WTC11 (cell line): Measurements from ENCODE around the gene IL10RB. TPM values are rescaled to one million over a fixed set of nuclear protein-coding genes. Genes with fewer than 3 reads are reported as not detected.

ENCODE experiments used
- ATAC-seq: fragments of 200-7000 bp; cut with Tn5 transposase; 2 replicates; pipeline ENCODE4 v1.10.0; 2021; ENCODE audit warnings: mild to moderate bottlenecking, moderate library complexity
- CTCF ChIA-PET: fragments of 300-600 bp; sonication (Branson Sonifier 250); formaldehyde crosslinking; loops from one replicate; lab custom pipeline; 2021; ENCODE audit warnings: antibody characterized with exemption; lab: Charles Lee
- POLR2A ChIA-PET: fragments of 350-600 bp; sonication (Branson Sonifier 250); formaldehyde crosslinking; loops from one replicate; lab custom pipeline; 2021; ENCODE audit warnings: antibody characterized with exemption; lab: Charles Lee
- DNase-seq: peaks from one replicate; pipeline ENCODE4 v3.0.0; 2021; ENCODE audit warnings: low spot score
- H3K27ac Mint-ChIP-seq: 2 replicates; pipeline ENCODE4 v1.8.0; 2021; ENCODE audit warnings: mixed read lengths
- H3K27me3 Mint-ChIP-seq: 2 replicates; pipeline ENCODE4 v1.8.0; 2021; ENCODE audit warnings: low read depth, mild to moderate bottlenecking, moderate library complexity, mixed read lengths
- H3K36me3 Mint-ChIP-seq: 2 replicates; pipeline ENCODE4 v1.8.0; 2021; ENCODE audit warnings: mixed read lengths
- H3K4me1 Mint-ChIP-seq: 2 replicates; pipeline ENCODE4 v1.8.0; 2022; ENCODE audit warnings: mixed read lengths
- H3K4me3 Mint-ChIP-seq: 2 replicates; pipeline ENCODE4 v1.8.0; 2021; ENCODE audit warnings: mild to moderate bottlenecking, moderate library complexity, mixed read lengths
- H3K9me3 Mint-ChIP-seq: 2 replicates; pipeline ENCODE4 v1.8.0; 2021; ENCODE audit warnings: mixed read lengths
- ATF3 ChIP-seq: sonication (generic); formaldehyde crosslinking; conservative IDR thresholded peaks from 2 replicates; pipeline ENCODE4 v1.8.1; 2022; ENCODE audit warnings: mild to moderate bottlenecking, missing genetic modification reagents
- CREB1 ChIP-seq: sonication (generic); formaldehyde crosslinking; IDR thresholded peaks from 2 replicates; pipeline ENCODE4 v1.8.0; 2023; ENCODE audit warnings: mild to moderate bottlenecking, missing genetic modification reagents
- ESRRA ChIP-seq: sonication (generic); formaldehyde crosslinking; IDR thresholded peaks from 2 replicates; pipeline ENCODE4 v1.8.1; 2022; ENCODE audit warnings: mild to moderate bottlenecking, missing genetic modification reagents, borderline replicate concordance
- GABPB1 ChIP-seq: sonication (generic); formaldehyde crosslinking; IDR thresholded peaks from 2 replicates; pipeline ENCODE4 v1.8.1; 2023; ENCODE audit warnings: mild to moderate bottlenecking, missing genetic modification reagents
- HMGA2 ChIP-seq: fragments of 250-450 bp; sonication (Bioruptor Pico); IDR thresholded peaks from 2 replicates; pipeline ENCODE4 v1.4.0; 2021; ENCODE audit warnings: mild to moderate bottlenecking, moderate library complexity
- JAZF1 ChIP-seq: fragments of 250-450 bp; sonication (Bioruptor Pico); IDR thresholded peaks from 2 replicates; pipeline ENCODE4 v1.9.0; 2021; ENCODE audit warnings: moderate library complexity, mild to moderate bottlenecking, inconsistent platforms
- NR1H2 ChIP-seq: sonication (generic); formaldehyde crosslinking; IDR thresholded peaks from 2 replicates; pipeline ENCODE4 v1.9.0; 2021; ENCODE audit warnings: mild to moderate bottlenecking, moderate library complexity, missing genetic modification reagents
- OVOL2 ChIP-seq: fragments of 250-450 bp; sonication (Bioruptor Pico); IDR thresholded peaks from 2 replicates; pipeline ENCODE4 v1.9.0; 2021; ENCODE audit warnings: mild to moderate bottlenecking, borderline replicate concordance
- PRRX2 ChIP-seq: fragments of 250-450 bp; sonication (Bioruptor Pico); IDR thresholded peaks from 2 replicates; pipeline ENCODE4 v1.8.0; 2021; ENCODE audit warnings: mild to moderate bottlenecking
- SP1 ChIP-seq: sonication (generic); formaldehyde crosslinking; conservative IDR thresholded peaks from 2 replicates; pipeline ENCODE4 v1.8.1; 2022; ENCODE audit warnings: missing genetic modification reagents
- ZBTB21 ChIP-seq: sonication (generic); formaldehyde crosslinking; IDR thresholded peaks from 2 replicates; pipeline ENCODE4 v1.8.1; 2023; ENCODE audit warnings: mild to moderate bottlenecking, missing genetic modification reagents, borderline replicate concordance
- ZBTB43 ChIP-seq: sonication (generic); formaldehyde crosslinking; IDR thresholded peaks from 2 replicates; pipeline ENCODE4 v1.8.1; 2023; ENCODE audit warnings: mild to moderate bottlenecking, missing genetic modification reagents
- ZMAT4 ChIP-seq: fragments of 250-450 bp; sonication (Bioruptor Pico); IDR thresholded peaks from 2 replicates; pipeline ENCODE4 v1.9.0; 2021; ENCODE audit warnings: mild to moderate bottlenecking
- ZNF423 ChIP-seq: fragments of 250-450 bp; sonication (Bioruptor Pico); IDR thresholded peaks from 2 replicates; pipeline ENCODE4 v2.1.2; 2022; ENCODE audit warnings: mild to moderate bottlenecking, moderate library complexity
- total RNA-seq: library from RNA; stranded (reverse); gene quantifications from 3 replicates; pipeline ENCODE4 v1.2.3, GENCODE V29; 2021
- TF ChIP-seq, protein P1 (sequence below): fragments of 250-450 bp; sonication (Bioruptor Pico); IDR thresholded peaks from 2 replicates; pipeline ENCODE4 v2.1.2; 2022; ENCODE audit warnings: mild to moderate bottlenecking, moderate library complexity
- TF ChIP-seq, protein P2 (sequence below): sonication (generic); formaldehyde crosslinking; IDR thresholded peaks from 2 replicates; pipeline ENCODE4 v1.8.1; 2023; ENCODE audit warnings: mild to moderate bottlenecking, missing genetic modification reagents, moderate library complexity
- TF ChIP-seq, protein P3 (sequence below): sonication (generic); formaldehyde crosslinking; IDR thresholded peaks from 2 replicates; pipeline ENCODE4 v1.8.0; 2022; ENCODE audit warnings: mild to moderate bottlenecking, missing genetic modification reagents
- TF ChIP-seq, protein P4 (sequence below): sonication (generic); formaldehyde crosslinking; IDR thresholded peaks from 2 replicates; pipeline ENCODE4 v1.8.0; 2022; ENCODE audit warnings: missing genetic modification reagents

Gene IL10RB
- total RNA-seq, 1 experiment from 2014 or later = 3.7 TPM

DNA sequence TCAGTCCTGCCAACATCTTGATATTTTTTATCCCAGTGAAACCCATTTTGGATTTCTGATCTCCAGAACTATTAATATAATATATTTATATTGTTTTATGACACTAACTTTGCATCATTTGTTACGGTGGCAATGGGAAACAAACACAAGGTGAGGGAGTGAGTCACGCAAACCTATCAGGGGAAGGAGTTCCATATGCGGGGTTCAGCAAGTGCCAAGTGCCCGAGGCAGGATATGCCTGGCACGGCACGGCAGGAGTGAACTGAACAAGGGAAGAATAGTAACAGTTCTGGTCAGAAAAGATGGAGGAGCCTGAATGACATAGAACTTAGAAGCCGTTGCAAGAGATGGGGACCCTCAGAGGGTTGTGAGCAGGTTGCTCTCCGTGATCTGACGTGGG lies 7.7 kb upstream of the IL10RB start (continued):
- TF ChIP-seq, protein P1, sequence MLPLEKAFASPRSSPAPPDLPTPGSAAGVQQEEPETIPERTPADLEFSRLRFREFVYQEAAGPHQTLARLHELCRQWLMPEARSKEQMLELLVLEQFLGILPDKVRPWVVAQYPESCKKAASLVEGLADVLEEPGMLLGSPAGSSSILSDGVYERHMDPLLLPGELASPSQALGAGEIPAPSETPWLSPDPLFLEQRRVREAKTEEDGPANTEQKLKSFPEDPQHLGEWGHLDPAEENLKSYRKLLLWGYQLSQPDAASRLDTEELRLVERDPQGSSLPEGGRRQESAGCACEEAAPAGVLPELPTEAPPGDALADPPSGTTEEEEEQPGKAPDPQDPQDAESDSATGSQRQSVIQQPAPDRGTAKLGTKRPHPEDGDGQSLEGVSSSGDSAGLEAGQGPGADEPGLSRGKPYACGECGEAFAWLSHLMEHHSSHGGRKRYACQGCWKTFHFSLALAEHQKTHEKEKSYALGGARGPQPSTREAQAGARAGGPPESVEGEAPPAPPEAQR = no peak
- TF ChIP-seq CREB1 (CRISPR knock-in tag) = no peak
- TF ChIP-seq, protein P2, sequence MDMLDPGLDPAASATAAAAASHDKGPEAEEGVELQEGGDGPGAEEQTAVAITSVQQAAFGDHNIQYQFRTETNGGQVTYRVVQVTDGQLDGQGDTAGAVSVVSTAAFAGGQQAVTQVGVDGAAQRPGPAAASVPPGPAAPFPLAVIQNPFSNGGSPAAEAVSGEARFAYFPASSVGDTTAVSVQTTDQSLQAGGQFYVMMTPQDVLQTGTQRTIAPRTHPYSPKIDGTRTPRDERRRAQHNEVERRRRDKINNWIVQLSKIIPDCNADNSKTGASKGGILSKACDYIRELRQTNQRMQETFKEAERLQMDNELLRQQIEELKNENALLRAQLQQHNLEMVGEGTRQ (CRISPR knock-in tag) = no peak
- TF ChIP-seq ESRRA (CRISPR knock-in tag) = no peak
- TF ChIP-seq, protein P3, sequence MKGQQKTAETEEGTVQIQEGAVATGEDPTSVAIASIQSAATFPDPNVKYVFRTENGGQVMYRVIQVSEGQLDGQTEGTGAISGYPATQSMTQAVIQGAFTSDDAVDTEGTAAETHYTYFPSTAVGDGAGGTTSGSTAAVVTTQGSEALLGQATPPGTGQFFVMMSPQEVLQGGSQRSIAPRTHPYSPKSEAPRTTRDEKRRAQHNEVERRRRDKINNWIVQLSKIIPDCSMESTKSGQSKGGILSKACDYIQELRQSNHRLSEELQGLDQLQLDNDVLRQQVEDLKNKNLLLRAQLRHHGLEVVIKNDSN (CRISPR knock-in tag) = no peak
- TF ChIP-seq HMGA2 = no peak
- no peak for TF ChIP-seq ZBTB43
- TF ChIP-seq, protein P4, sequence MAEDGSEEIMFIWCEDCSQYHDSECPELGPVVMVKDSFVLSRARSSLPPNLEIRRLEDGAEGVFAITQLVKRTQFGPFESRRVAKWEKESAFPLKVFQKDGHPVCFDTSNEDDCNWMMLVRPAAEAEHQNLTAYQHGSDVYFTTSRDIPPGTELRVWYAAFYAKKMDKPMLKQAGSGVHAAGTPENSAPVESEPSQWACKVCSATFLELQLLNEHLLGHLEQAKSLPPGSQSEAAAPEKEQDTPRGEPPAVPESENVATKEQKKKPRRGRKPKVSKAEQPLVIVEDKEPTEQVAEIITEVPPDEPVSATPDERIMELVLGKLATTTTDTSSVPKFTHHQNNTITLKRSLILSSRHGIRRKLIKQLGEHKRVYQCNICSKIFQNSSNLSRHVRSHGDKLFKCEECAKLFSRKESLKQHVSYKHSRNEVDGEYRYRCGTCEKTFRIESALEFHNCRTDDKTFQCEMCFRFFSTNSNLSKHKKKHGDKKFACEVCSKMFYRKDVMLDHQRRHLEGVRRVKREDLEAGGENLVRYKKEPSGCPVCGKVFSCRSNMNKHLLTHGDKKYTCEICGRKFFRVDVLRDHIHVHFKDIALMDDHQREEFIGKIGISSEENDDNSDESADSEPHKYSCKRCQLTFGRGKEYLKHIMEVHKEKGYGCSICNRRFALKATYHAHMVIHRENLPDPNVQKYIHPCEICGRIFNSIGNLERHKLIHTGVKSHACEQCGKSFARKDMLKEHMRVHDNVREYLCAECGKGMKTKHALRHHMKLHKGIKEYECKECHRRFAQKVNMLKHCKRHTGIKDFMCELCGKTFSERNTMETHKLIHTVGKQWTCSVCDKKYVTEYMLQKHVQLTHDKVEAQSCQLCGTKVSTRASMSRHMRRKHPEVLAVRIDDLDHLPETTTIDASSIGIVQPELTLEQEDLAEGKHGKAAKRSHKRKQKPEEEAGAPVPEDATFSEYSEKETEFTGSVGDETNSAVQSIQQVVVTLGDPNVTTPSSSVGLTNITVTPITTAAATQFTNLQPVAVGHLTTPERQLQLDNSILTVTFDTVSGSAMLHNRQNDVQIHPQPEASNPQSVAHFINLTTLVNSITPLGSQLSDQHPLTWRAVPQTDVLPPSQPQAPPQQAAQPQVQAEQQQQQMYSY (CRISPR knock-in tag) = no peak
- TF ChIP-seq PRRX2 (CRISPR knock-in tag) = no peak

DNA sequence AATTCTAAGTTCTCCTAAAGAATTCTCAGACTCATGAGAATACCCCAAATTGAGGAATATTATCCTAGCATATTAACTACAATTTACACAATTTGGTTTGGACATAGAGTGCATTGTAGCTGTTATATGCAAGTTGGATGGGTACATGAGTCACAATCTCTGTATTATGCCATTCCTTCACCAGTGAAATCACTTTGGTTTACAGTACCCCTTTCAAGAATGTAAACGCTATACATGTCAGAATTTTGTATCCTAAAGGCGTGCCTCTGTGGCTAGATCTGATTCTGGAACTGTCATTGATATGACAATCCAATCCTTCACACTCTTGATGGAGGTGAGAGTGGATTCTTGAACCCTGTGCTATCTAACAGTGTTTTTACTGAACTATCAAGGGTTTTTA lies 6.7 kb upstream of the IL10RB start:
- Mint-ChIP-seq H3K4me3 (no peak overlapping the region), H3K9me3 (peaks cover 13% of the 10 kb centered on the region), H3K27me3 (no peaks in the 10 kb centered on the region; the same call in 1 of the 2 replicates), H3K4me1 (peaks cover 11% of the 10 kb centered on the region), H3K27ac (no peak overlapping the region), H3K36me3 (peaks cover 44% of the 10 kb centered on the region)
- ATAC-seq (no peak), DNase-seq (no peak)
- ChIA-PET POLR2A (no interaction called here), CTCF (interaction anchor here (1.5 kb wide), 1 partner anchor 102 kb away, joined by 3 read pairs; no protein-coding TSS in a partner anchor)
- TF ChIP-seq ZNF423 = no peak
- no peak for TF ChIP-seq GABPB1
- TF ChIP-seq NR1H2 = no peak
- TF ChIP-seq CREB1 (CRISPR knock-in tag) = no peak
- no peak for TF ChIP-seq ZBTB21 (CRISPR knock-in tag)
- no peak for TF ChIP-seq OVOL2
- no peak for TF ChIP-seq ZMAT4
- TF ChIP-seq ATF3 (CRISPR knock-in tag) = no peak
- no peak for TF ChIP-seq JAZF1 (CRISPR knock-in tag)
- TF ChIP-seq SP1 (CRISPR knock-in tag) = no peak
